ENCODE measurements around the gene LRP1B. TPM values are rescaled to one million over a fixed set of nuclear protein-coding genes. Genes with fewer than 3 reads are reported as not detected.

LRP1B gene
- total RNA-seq, 2 experiments from 2014 or later, result not detected

- H3K27ac Mint-ChIP-seq, result no peak overlapping the region
- H3K4me3 Mint-ChIP-seq, result no peak overlapping the region
- no peak for DNase-seq
- CTCF ChIA-PET, result no interaction called here
- H3K9me3 Mint-ChIP-seq, result peaks cover 2% of the 10 kb centered on the region
- H3K36me3 Mint-ChIP-seq (ENCODE audit: low read depth), result no peaks in the 10 kb centered on the region
- POLR2A ChIA-PET, result no interaction called here
- no peaks in the 10 kb centered on the region for H3K27me3 Mint-ChIP-seq
- H3K4me1 Mint-ChIP-seq, result no peaks in the 10 kb centered on the region
Observed at GRCh38 chr2:141610564-141611175, 520.1 kb downstream of the LRP1B start.

- ChIA-PET POLR2A (no interaction called here), CTCF (no interaction called here)
- DNase-seq, result no peak
- H3K9me3 Mint-ChIP-seq, result no peaks in the 10 kb centered on the region
- no peaks in the 10 kb centered on the region for H3K36me3 Mint-ChIP-seq (ENCODE audit: low read depth)
- H3K27ac Mint-ChIP-seq, result no peak overlapping the region
- no peaks in the 10 kb centered on the region for H3K4me1 Mint-ChIP-seq
- no peaks in the 10 kb centered on the region for H3K27me3 Mint-ChIP-seq
- no peak overlapping the region for H3K4me3 Mint-ChIP-seq
Observed at GRCh38 chr2:141605163-141605562, 525.7 kb downstream of the LRP1B start.

- no peak overlapping the region for H3K4me3 Mint-ChIP-seq
- H3K27me3 Mint-ChIP-seq, result no peaks in the 10 kb centered on the region
- DNase-seq, result no peak
- no peaks in the 10 kb centered on the region for H3K4me1 Mint-ChIP-seq
- ChIA-PET CTCF (no interaction called here), POLR2A (no interaction called here)
- no peaks in the 10 kb centered on the region for H3K9me3 Mint-ChIP-seq
- H3K36me3 Mint-ChIP-seq (ENCODE audit: low read depth), result no peaks in the 10 kb centered on the region
- H3K27ac Mint-ChIP-seq, result no peak overlapping the region
Observed at GRCh38 chr2:141601511-141602152, 529.2 kb downstream of the LRP1B start.

- H3K4me3 Mint-ChIP-seq, result no peak overlapping the region
- no peak for DNase-seq
- no peak overlapping the region for H3K27ac Mint-ChIP-seq
- H3K4me1 Mint-ChIP-seq, result no peaks in the 10 kb centered on the region
- no peaks in the 10 kb centered on the region for H3K36me3 Mint-ChIP-seq (ENCODE audit: low read depth)
- ChIA-PET POLR2A (no interaction called here), CTCF (no interaction called here)
- H3K27me3 Mint-ChIP-seq, result no peaks in the 10 kb centered on the region
- no peaks in the 10 kb centered on the region for H3K9me3 Mint-ChIP-seq
Observed at GRCh38 chr2:141599721-141600120, 531.1 kb downstream of the LRP1B start.

- no peak for DNase-seq
- Mint-ChIP-seq H3K27ac (no peak overlapping the region), H3K36me3 (ENCODE audit: low read depth) (no peaks in the 10 kb centered on the region), H3K4me3 (no peak overlapping the region), H3K4me1 (no peaks in the 10 kb centered on the region), H3K9me3 (peaks cover 1% of the 10 kb centered on the region), H3K27me3 (no peaks in the 10 kb centered on the region)
- CTCF ChIA-PET, result no interaction called here
- POLR2A ChIA-PET, result no interaction called here
Observed at GRCh38 chr2:141598982-141599381, 531.8 kb downstream of the LRP1B start.

GRCh38 chr2:141595316-141595920 is 535.4 kb downstream of the LRP1B start:
- Mint-ChIP-seq H3K4me1 (no peaks in the 10 kb centered on the region), H3K4me3 (no peak overlapping the region), H3K36me3 (ENCODE audit: low read depth) (no peaks in the 10 kb centered on the region), H3K27ac (no peak overlapping the region), H3K27me3 (no peaks in the 10 kb centered on the region), H3K9me3 (peaks cover 9% of the 10 kb centered on the region)
- DNase-seq, result no peak
- CTCF ChIA-PET, result no interaction called here
- POLR2A ChIA-PET, result no interaction called here

GRCh38 chr2:141591787-141592186 is 539.0 kb downstream of the LRP1B start:
- Mint-ChIP-seq H3K9me3 (peaks cover 9% of the 10 kb centered on the region), H3K27ac (no peak overlapping the region), H3K36me3 (ENCODE audit: low read depth) (no peaks in the 10 kb centered on the region), H3K4me3 (no peak overlapping the region), H3K27me3 (no peaks in the 10 kb centered on the region), H3K4me1 (no peaks in the 10 kb centered on the region)
- ChIA-PET POLR2A (no interaction called here), CTCF (no interaction called here)
- no peak for DNase-seq

- H3K4me1 Mint-ChIP-seq, result no peaks in the 10 kb centered on the region
- ChIA-PET POLR2A (no interaction called here), CTCF (no interaction called here)
- H3K36me3 Mint-ChIP-seq (ENCODE audit: low read depth), result no peaks in the 10 kb centered on the region
- no peaks in the 10 kb centered on the region for H3K27me3 Mint-ChIP-seq
- DNase-seq, result no peak
- H3K4me3 Mint-ChIP-seq, result no peak overlapping the region
- H3K27ac Mint-ChIP-seq, result no peak overlapping the region
- peaks cover 9% of the 10 kb centered on the region for H3K9me3 Mint-ChIP-seq
Observed at GRCh38 chr2:141590620-141591019, 540.2 kb downstream of the LRP1B start.

GRCh38 chr2:141589314-141589713 is 541.5 kb downstream of the LRP1B start:
- no peaks in the 10 kb centered on the region for H3K27me3 Mint-ChIP-seq
- H3K27ac Mint-ChIP-seq, result no peak overlapping the region
- CTCF ChIA-PET, result no interaction called here
- H3K4me1 Mint-ChIP-seq, result no peaks in the 10 kb centered on the region
- peaks cover 9% of the 10 kb centered on the region for H3K9me3 Mint-ChIP-seq
- H3K36me3 Mint-ChIP-seq (ENCODE audit: low read depth), result no peaks in the 10 kb centered on the region
- H3K4me3 Mint-ChIP-seq, result no peak overlapping the region
- no peak for DNase-seq
- POLR2A ChIA-PET, result no interaction called here

GRCh38 chr2:141586985-141587384 is 543.8 kb downstream of the LRP1B start:
- Mint-ChIP-seq H3K4me1 (no peaks in the 10 kb centered on the region), H3K4me3 (no peak overlapping the region), H3K27me3 (no peaks in the 10 kb centered on the region), H3K9me3 (peaks cover 6% of the 10 kb centered on the region), H3K27ac (no peak overlapping the region), H3K36me3 (ENCODE audit: low read depth) (no peaks in the 10 kb centered on the region)
- POLR2A ChIA-PET, result no interaction called here
- CTCF ChIA-PET, result no interaction called here
- DNase-seq, result no peak

- ChIA-PET CTCF (no interaction called here), POLR2A (no interaction called here)
- H3K27ac Mint-ChIP-seq, result no peak overlapping the region
- no peaks in the 10 kb centered on the region for H3K9me3 Mint-ChIP-seq
- H3K4me1 Mint-ChIP-seq, result no peaks in the 10 kb centered on the region
- H3K27me3 Mint-ChIP-seq, result no peaks in the 10 kb centered on the region
- no peak for DNase-seq
- no peak overlapping the region for H3K4me3 Mint-ChIP-seq
- no peaks in the 10 kb centered on the region for H3K36me3 Mint-ChIP-seq (ENCODE audit: low read depth)
Observed at GRCh38 chr2:141582213-141582612, 548.6 kb downstream of the LRP1B start.

GRCh38 chr2:141579071-141579470 is 551.7 kb downstream of the LRP1B start:
- Mint-ChIP-seq H3K36me3 (ENCODE audit: low read depth) (no peaks in the 10 kb centered on the region), H3K27me3 (no peaks in the 10 kb centered on the region), H3K9me3 (no peaks in the 10 kb centered on the region), H3K4me1 (no peaks in the 10 kb centered on the region), H3K27ac (no peak overlapping the region), H3K4me3 (no peak overlapping the region)
- CTCF ChIA-PET, result no interaction called here
- no peak for DNase-seq
- POLR2A ChIA-PET, result no interaction called here

- POLR2A ChIA-PET, result no interaction called here
- no peak for DNase-seq
- Mint-ChIP-seq H3K27me3 (no peaks in the 10 kb centered on the region), H3K9me3 (peaks cover 9% of the 10 kb centered on the region), H3K4me3 (no peak overlapping the region), H3K4me1 (no peaks in the 10 kb centered on the region), H3K27ac (no peak overlapping the region), H3K36me3 (ENCODE audit: low read depth) (no peaks in the 10 kb centered on the region)
- CTCF ChIA-PET, result no interaction called here
Observed at GRCh38 chr2:141570474-141571131, 560.2 kb downstream of the LRP1B start.

GRCh38 chr2:141569941-141570340 is 560.9 kb downstream of the LRP1B start:
- H3K9me3 Mint-ChIP-seq, result peaks cover 9% of the 10 kb centered on the region
- no peak for DNase-seq
- CTCF ChIA-PET, result no interaction called here
- H3K27me3 Mint-ChIP-seq, result no peaks in the 10 kb centered on the region
- no peaks in the 10 kb centered on the region for H3K4me1 Mint-ChIP-seq
- H3K4me3 Mint-ChIP-seq, result no peak overlapping the region
- H3K27ac Mint-ChIP-seq, result no peak overlapping the region
- H3K36me3 Mint-ChIP-seq (ENCODE audit: low read depth), result no peaks in the 10 kb centered on the region
- POLR2A ChIA-PET, result no interaction called here

All from activated CD4-positive, alpha-beta T cell treated with anti-CD3 and anti-CD28 coated beads, Interleukin-2, amount 10 ng/mL, durations not matched to agents 7 days and 5 days (primary cell).